ENCODE results near the gene TMC1.

TMC1 gene

DNA sequence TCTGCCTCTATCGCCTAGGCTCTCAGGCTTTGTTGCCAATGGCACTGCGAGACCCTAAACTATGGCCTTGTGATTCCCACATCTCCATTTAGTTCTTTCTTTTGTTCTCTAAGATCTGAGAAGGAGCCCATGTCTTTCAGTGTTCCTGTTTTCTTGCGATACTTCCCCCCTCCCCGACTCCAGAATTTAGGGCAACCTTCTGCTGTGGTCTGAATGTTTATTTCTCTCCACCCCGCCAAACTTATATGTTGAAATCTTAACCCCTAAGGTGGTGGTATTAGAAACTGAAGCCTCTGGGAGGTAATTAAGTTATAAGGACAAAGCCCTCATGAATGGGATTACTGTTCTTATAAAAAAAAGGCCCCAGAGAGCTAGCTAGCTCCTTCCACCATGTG lies 6.4 kb downstream of the TMC1 start:
- no peak for DNase-seq (ENCODE audit: low read depth)
- H3K4me3 ChIP-seq (ENCODE audit: low read length) = peak overlapping the region; percentile 27
- TF ChIP-seq, protein P1, sequence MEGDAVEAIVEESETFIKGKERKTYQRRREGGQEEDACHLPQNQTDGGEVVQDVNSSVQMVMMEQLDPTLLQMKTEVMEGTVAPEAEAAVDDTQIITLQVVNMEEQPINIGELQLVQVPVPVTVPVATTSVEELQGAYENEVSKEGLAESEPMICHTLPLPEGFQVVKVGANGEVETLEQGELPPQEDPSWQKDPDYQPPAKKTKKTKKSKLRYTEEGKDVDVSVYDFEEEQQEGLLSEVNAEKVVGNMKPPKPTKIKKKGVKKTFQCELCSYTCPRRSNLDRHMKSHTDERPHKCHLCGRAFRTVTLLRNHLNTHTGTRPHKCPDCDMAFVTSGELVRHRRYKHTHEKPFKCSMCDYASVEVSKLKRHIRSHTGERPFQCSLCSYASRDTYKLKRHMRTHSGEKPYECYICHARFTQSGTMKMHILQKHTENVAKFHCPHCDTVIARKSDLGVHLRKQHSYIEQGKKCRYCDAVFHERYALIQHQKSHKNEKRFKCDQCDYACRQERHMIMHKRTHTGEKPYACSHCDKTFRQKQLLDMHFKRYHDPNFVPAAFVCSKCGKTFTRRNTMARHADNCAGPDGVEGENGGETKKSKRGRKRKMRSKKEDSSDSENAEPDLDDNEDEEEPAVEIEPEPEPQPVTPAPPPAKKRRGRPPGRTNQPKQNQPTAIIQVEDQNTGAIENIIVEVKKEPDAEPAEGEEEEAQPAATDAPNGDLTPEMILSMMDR (conservative IDR thresholded peaks at IDR 0.05; ENCODE audit: low read depth, low read length) = no peak

DNA sequence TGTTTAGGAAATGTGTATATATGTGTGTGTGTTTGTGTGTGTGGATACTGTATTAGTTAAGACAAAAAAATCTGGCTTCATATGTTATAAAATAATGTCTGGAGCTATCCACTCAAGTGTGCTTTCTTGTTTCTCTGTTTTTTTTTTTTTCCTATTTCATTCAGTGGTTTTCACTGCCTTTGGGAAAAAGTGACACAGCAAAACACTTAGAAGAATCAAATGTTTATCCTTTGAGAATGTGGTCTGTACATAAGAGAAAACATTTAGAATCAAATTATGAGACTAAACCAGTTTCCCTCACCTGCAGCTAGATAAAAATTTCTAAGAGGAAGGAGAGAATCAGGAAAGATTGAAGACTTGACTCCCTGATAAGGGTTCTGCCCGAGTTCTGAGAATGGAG lies 8.1 kb downstream of the TMC1 start:
- TF ChIP-seq, protein P1 (conservative IDR thresholded peaks at IDR 0.05; ENCODE audit: low read depth, low read length) = no peak
- no peak for DNase-seq (ENCODE audit: low read depth)
- H3K4me3 ChIP-seq (ENCODE audit: low read length) = no peak overlapping the region

DNA sequence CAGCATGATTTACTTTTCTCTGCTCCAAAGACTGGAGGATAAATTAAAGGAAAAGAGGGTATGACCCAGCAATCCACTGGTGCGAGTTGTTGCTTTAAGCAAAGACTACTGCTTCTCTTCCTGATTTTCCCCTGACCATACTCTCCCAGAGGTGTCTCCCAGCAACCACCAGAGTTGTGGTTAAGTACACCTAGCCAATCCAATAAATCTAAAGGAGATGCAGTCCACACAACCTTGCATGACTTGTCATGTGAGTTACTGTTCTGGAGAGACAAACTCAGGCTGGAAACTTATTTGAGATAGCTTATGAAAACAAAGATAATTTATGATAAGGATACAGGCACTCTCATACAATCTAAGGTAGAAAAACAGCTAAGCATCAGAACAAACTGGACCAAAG lies 11.9 kb downstream of the TMC1 start:
- TF ChIP-seq, protein P1 (conservative IDR thresholded peaks at IDR 0.05; ENCODE audit: low read depth, low read length) = no peak

DNA sequence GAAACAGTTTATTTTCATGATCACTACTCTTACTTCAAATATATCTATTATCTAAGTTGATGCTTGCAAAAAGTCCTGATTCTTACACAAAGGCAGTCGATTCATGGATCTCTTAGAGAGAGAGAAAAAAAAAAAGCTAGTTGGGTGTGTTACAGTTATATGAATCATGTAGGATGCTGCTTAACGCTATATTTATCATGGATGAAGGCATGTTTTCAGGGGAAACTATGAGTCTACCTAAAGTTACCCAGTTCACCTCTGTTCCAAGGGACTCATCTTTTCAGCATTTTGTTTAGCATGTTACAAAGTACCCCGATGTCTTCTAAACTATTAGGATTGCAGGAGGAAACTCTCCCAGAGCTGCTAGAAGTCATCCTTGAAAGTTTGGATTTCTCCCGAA lies 13.5 kb downstream of the TMC1 start:
- no peak overlapping the region for H3K4me3 ChIP-seq (ENCODE audit: low read length)
- DNase-seq (ENCODE audit: low read depth) = no peak
- TF ChIP-seq, protein P1 (conservative IDR thresholded peaks at IDR 0.05; ENCODE audit: low read depth, low read length) = no peak

More for the DNA sequence above, 11.9 kb downstream of the TMC1 start:
- no peak for DNase-seq (ENCODE audit: low read depth)
- no peak overlapping the region for H3K4me3 ChIP-seq (ENCODE audit: low read length)

DNA sequence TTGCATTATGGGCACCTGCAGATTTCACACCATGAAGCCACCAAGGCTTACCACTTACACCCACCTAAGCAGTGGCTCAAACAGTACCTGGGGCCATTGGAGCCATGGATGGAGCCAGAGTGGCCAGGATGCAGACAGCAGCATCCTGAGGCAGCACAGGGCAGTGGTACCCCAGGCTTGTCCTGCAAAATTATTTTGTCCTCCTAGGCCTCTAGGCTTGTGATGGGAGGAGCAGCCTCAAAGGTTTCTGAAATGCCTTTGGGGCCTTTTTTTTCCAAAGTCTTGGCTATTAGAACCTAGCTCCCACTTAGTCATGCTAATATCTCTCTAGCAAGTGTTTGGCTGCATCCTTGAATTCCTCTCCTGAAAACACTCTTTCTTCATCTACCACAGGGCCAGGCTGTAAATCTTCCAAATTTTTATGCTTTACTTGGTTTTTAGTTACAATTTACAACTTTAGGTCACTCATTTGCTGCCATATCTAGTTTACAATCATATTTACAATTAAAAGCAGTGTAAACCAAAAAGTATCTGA lies 15.7 kb downstream of the TMC1 start:
- H3K4me3 ChIP-seq (ENCODE audit: low read length) = no peak overlapping the region
- TF ChIP-seq, protein P1 (conservative IDR thresholded peaks at IDR 0.05; ENCODE audit: low read depth, low read length) = no peak
- no peak for DNase-seq (ENCODE audit: low read depth)

DNA sequence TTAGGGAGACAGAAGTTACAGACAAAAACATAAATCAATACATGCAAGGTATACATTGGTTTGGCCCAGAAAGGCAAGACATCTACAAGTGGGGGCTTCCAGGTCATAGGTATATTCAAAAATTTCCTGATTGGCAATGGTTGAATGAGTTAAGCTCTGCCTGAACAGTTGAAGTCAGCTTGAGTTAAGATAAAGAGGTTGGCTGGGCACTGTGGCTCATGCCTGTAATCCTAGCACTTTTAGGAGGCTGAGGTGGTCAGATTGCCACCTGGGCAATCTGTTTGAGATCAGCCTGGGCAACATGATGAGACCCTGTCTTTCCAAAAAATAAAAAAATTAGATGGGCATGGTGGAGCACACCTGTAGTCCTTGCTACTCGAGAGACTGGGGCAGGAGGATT lies 16.3 kb downstream of the TMC1 start:
- no peak for DNase-seq (ENCODE audit: low read depth)
- H3K4me3 ChIP-seq (ENCODE audit: low read length) = no peak overlapping the region
- TF ChIP-seq, protein P1 (conservative IDR thresholded peaks at IDR 0.05; ENCODE audit: low read depth, low read length) = no peak

DNA sequence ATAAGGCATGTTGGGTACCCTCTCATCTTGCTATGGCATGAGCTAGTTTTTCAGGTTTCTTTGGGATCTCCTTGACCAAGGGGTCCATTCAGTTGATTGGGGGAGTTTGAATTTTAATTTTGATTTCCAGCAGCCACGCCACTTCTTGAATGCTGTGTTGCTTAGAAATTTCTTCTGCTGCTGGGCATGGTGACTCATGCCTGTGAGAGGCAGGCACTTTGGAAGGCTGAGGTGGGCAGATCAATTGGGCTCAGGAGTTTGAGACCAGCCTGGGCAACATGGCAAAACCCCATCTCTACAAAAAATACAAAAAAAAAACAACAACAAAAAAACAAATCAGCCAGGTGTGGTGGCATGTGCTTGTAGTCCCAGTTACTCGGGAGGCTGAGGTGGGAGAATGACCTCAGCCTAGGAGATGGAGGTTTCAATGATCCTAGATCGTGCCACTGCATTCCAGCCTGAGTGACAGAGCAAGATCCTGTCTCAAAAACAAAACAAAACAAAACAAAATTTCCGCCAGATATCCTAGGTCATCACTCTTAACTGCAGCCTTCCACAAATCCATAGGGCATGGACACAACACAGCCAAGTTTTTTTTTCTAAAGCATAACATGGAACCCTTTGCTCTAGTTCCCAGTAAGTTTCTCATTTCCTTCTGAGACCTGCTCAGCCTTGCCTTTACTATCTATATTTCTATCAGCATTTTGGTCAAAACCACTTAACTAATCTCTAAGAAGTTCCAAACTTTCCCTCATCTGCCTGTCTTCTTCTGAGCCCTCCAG lies 17.7 kb downstream of the TMC1 start:
- TF ChIP-seq, protein P1 (conservative IDR thresholded peaks at IDR 0.05; ENCODE audit: low read depth, low read length) = no peak
- H3K4me3 ChIP-seq (ENCODE audit: low read length) = no peak overlapping the region
- DNase-seq (ENCODE audit: low read depth) = no peak

Data from retinal pigment epithelial cell (primary cell).